B cell (primary cell): ENCODE data around the gene GLRX5. TPM values are rescaled to one million over a fixed set of nuclear protein-coding genes. Genes with fewer than 3 reads are reported as not detected.

Experiments used
- ATAC-seq: fragments of 200-7000 bp; cut with Tn5 transposase; one replicate; pipeline ENCODE4 v1.10.0; 2021; ENCODE audit warnings: low read depth, mild to moderate bottlenecking, moderate number of reproducible peaks, moderate library complexity
- CTCF ChIA-PET: fragments of 350-600 bp; sonication (Branson Sonifier 250); formaldehyde crosslinking; loops from one replicate; lab custom pipeline; 2021; ENCODE audit warnings: antibody characterized with exemption, inconsistent platforms; lab: Charles Lee
- POLR2A ChIA-PET: fragments of 350-600 bp; sonication (Branson Sonifier 250); formaldehyde crosslinking; loops from one replicate; lab custom pipeline; 2021; ENCODE audit warnings: antibody characterized with exemption; lab: Charles Lee
- DNase-seq: peaks from one replicate; pipeline ENCODE4 v3.0.0; 2013
- H2AFZ ChIP-seq: 2 replicates; pipeline ENCODE4 v1.6.1; 2012; ENCODE audit warnings: mild to moderate bottlenecking, low read depth, low read length; ENCODE audit not compliant: insufficient read depth, poor library complexity, severe bottlenecking
- H3K27ac ChIP-seq, 2 donors: 1 replicate in 1 of 2; 2 replicates in 1 of 2; pipeline ENCODE4 v1.5.1; 2012 to 2013; ENCODE audit warnings: low read length in 2 of 2, mild to moderate bottlenecking in 2 of 2, moderate library complexity in 1 of 2
- H3K27me3 ChIP-seq, 4 experiments: fragments of 200-600 bp in 1 of 4; sonication (generic) in 1 of 4; replicated peaks in 1 of 4; 1 replicate in 2 of 4; 2 replicates in 2 of 4; pipeline versions ENCODE4 v1.6.1 to v1.7.0; 2013 to 2016; ENCODE audit warnings: low read length in 3 of 4, mild to moderate bottlenecking in 2 of 4, mixed read lengths in 1 of 4, moderate library complexity in 1 of 4; ENCODE audit not compliant: insufficient read depth in 4 of 4, control insufficient read depth in 3 of 4; ENCODE audit errors: control extremely low read depth in 1 of 4
- H3K36me3 ChIP-seq, 2 experiments: replicated peaks in 1 of 2; 1 replicate in 1 of 2; 2 replicates in 1 of 2; pipeline versions ENCODE4 v1.6.1 to v1.7.1; 2013; ENCODE audit warnings: low read length in 1 of 2; ENCODE audit not compliant: insufficient read depth in 2 of 2, control insufficient read depth in 1 of 2; ENCODE audit errors: control extremely low read depth in 1 of 2, extremely low read depth in 1 of 2
- H3K4me1 ChIP-seq, 2 donors: fragments of 200-600 bp in 1 of 2; sonication (generic) in 1 of 2; 1 replicate in 1 of 2; 2 replicates in 1 of 2; pipeline versions ENCODE4 v1.5.1 to v1.6.1; 2013 to 2017; ENCODE audit warnings: low read length in 2 of 2; ENCODE audit not compliant: control insufficient read depth in 2 of 2, insufficient read depth in 2 of 2
- H3K4me2 ChIP-seq: replicated peaks from 2 replicates; pipeline ENCODE3; 2012; ENCODE audit warnings: mild to moderate bottlenecking, low read depth, low read length; ENCODE audit not compliant: poor library complexity, severe bottlenecking
- H3K4me3 ChIP-seq, 5 experiments: fragments of 200-600 bp in 1 of 5; sonication (generic) in 1 of 5; 1 replicate in 3 of 5; 2 replicates in 2 of 5; pipeline versions ENCODE4 v1.5.1 to v1.7.0; 2011 to 2016; ENCODE audit warnings: low read length in 4 of 5, mild to moderate bottlenecking in 4 of 5, low read depth in 2 of 5, control low read depth in 1 of 5, moderate library complexity in 1 of 5; ENCODE audit not compliant: insufficient read depth in 1 of 5; ENCODE audit errors: control extremely low read depth in 1 of 5, extremely low read depth in 1 of 5
- H3K79me2 ChIP-seq: fragments of 200-600 bp; sonication (generic); one replicate; pipeline ENCODE4 v1.6.0; 2016; ENCODE audit warnings: low read length; ENCODE audit not compliant: control insufficient read depth, insufficient read depth
- H3K9ac ChIP-seq: fragments of 200-600 bp; sonication (generic); 2 replicates; pipeline ENCODE4 v1.6.1; 2017; ENCODE audit warnings: mild to moderate bottlenecking, low read length, moderate library complexity
- H3K9me3 ChIP-seq, 3 donors: one replicate each; pipeline versions ENCODE4 v1.6.1 to v1.7.1; 2013; ENCODE audit warnings: low read length in 2 of 3; ENCODE audit not compliant: control insufficient read depth in 2 of 3, insufficient read depth in 1 of 3; ENCODE audit errors: control extremely low read depth in 1 of 3
- H4K20me1 ChIP-seq: 2 replicates; pipeline ENCODE4 v1.6.0; 2012; ENCODE audit warnings: mild to moderate bottlenecking, low read length; ENCODE audit not compliant: insufficient read depth, control insufficient read depth, poor library complexity, severe bottlenecking
- H3K27ac Mint-ChIP-seq: one replicate; pipeline ENCODE4 v1.8.0; 2021; ENCODE audit warnings: mixed read lengths
- H3K27me3 Mint-ChIP-seq: one replicate; pipeline ENCODE4 v1.8.0; 2021; ENCODE audit warnings: mixed read lengths
- H3K4me1 Mint-ChIP-seq: one replicate; pipeline ENCODE4 v1.8.0; 2021; ENCODE audit warnings: mixed read lengths
- H3K4me3 Mint-ChIP-seq: one replicate; pipeline ENCODE4 v1.8.0; 2021; ENCODE audit warnings: mixed read lengths
- H3K9me3 Mint-ChIP-seq: one replicate; pipeline ENCODE4 v1.8.0; 2022; ENCODE audit warnings: mixed read lengths; ENCODE audit not compliant: insufficient read depth
- EZH2 ChIP-seq: IDR thresholded peaks from 2 replicates; pipeline ENCODE4 v1.6.1; 2012; ENCODE audit warnings: borderline replicate concordance, low read depth, mild to moderate bottlenecking, moderate library complexity, low read length; ENCODE audit not compliant: insufficient read depth, poor library complexity, severe bottlenecking
- WGBS: methylation state at CpG from one replicate; pipeline ENCODE4 v1.1.5; 2013; ENCODE audit warnings: missing lambda C conversion rate; ENCODE audit not compliant: insufficient coverage; 5-methylcytosine and 5-hydroxymethylcytosine counted together
- intact Hi-C: fragments of 100-400 bp; cut with micrococcal nuclease; formaldehyde crosslinking; loops from one replicate; pipeline ENCODE4 v1.10.0; 2022
- polyA plus RNA-seq: library from polyadenylated mRNA; depleted of rRNA; stranded (reverse); fragments of >200 nt; gene quantifications from 2 replicates; pipeline ENCODE4 v1.2.3, GENCODE V29; 2012
- total RNA-seq, 2 donors: library from RNA; stranded (reverse); fragments of 120-200 nt in 1 of 2; gene quantifications; 1 replicate in 1 of 2; 2 replicates in 1 of 2; pipeline versions ENCODE4 v1.2.3 to v1.2.4, GENCODE V29; 2013 to 2022
- TF ChIP-seq, protein P1 (sequence below): fragments of 200-600 bp; IDR thresholded peaks from one replicate; pipeline ENCODE4 v1.8.0; 2022; ENCODE audit warnings: antibody characterized with exemption, mild to moderate bottlenecking

GLRX5 gene
- total and polyA plus RNA-seq, 2 donors (not counting 1 experiment from before 2014, with no cell fraction given), result 7.8 to 18.4 TPM

DNA sequence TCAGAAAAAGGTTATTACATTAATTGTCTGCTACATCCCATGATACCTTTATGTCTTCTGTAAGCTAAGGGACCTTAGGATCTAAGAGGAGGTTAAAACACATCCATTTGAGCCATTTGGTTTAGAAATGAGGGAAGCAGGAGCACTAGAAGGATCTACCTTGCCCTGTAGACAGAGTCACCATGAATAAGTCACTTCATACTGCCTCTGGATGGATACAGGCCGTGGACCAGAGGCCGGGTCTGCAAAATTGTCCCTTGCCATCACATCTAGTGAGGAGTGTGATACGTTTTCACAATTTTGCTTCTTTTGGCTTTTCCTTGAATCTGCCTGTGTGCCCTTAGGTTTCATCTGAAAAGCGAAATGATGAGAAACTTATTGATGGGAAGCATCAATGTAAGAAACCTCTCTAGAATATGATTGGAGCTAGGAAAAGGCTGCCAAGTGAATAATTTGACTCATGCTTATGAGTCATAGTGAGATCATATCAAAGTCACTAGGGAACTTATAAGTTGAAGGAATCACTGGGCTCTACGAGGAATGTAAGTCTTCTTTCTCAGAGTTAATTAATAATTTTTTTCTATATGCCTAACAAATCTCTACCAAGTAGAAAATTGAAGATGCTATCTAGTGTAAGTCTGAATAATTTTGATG, 10.8 kb downstream of the GLRX5 start:
- no peak overlapping the region for H3K4me3 ChIP-seq
- Mint-ChIP-seq H3K9me3 (no peaks in the 10 kb centered on the region), H3K27ac (no peak overlapping the region), H3K4me1 (peaks cover 1% of the 10 kb centered on the region), H3K4me3 (no peak overlapping the region), H3K27me3 (no peaks in the 10 kb centered on the region)
- ATAC-seq, result no peak
- H3K9ac ChIP-seq, result no peak overlapping the region
- no peak for DNase-seq
- 100% methylated on average over 4 of the region's 5 CpGs for WGBS
- H3K4me1 ChIP-seq, result no peaks in the 10 kb centered on the region
- intact Hi-C loops, result no loop called here
- H3K4me2 ChIP-seq, result no peak overlapping the region
- ChIA-PET CTCF (interaction anchor here (1.3 to 2.2 kb wide), 5 partner anchors 15 to 119 kb away, joined by 4 to 11 read pairs (median 5); no protein-coding TSS in a partner anchor), POLR2A (interaction anchor here (0.6 kb wide), 1 partner anchor 186 kb away, joined by 5 read pairs; no protein-coding TSS in a partner anchor)
- no peaks in the 10 kb centered on the region for H3K27me3 ChIP-seq
- TF ChIP-seq EZH2, result no peak
- TF ChIP-seq, protein P1, sequence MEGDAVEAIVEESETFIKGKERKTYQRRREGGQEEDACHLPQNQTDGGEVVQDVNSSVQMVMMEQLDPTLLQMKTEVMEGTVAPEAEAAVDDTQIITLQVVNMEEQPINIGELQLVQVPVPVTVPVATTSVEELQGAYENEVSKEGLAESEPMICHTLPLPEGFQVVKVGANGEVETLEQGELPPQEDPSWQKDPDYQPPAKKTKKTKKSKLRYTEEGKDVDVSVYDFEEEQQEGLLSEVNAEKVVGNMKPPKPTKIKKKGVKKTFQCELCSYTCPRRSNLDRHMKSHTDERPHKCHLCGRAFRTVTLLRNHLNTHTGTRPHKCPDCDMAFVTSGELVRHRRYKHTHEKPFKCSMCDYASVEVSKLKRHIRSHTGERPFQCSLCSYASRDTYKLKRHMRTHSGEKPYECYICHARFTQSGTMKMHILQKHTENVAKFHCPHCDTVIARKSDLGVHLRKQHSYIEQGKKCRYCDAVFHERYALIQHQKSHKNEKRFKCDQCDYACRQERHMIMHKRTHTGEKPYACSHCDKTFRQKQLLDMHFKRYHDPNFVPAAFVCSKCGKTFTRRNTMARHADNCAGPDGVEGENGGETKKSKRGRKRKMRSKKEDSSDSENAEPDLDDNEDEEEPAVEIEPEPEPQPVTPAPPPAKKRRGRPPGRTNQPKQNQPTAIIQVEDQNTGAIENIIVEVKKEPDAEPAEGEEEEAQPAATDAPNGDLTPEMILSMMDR, result no peak
- H2AFZ ChIP-seq, result no peak overlapping the region
- H3K79me2 ChIP-seq, result peaks cover 19% of the 10 kb centered on the region
- H3K27ac ChIP-seq, result no peak overlapping the region
- H3K36me3 ChIP-seq, result peaks cover 5 to 11% of the 10 kb centered on the region in 2 experiments
- H3K9me3 ChIP-seq, result no peaks in the 10 kb centered on the region
- no peaks in the 10 kb centered on the region for H4K20me1 ChIP-seq

DNA sequence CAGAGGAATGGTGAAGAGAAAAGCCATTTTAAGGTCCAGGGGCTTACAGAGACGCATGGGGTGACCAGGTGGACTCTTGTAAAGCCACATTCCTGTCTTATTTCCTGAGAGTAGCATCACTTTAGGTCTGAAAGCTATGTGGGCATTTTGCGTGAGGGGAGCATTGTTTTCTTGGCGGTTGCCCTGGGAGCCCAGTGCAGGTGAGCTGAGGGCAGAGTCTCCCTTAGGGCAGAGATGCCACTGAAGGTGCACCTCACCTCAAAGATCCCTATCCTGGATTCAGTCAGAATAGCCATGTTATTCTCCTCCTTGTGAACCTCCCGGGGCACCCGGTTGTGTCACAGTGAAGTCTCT, 12.4 kb downstream of the GLRX5 start:
- H3K9me3 Mint-ChIP-seq, result no peaks in the 10 kb centered on the region
- Histone ChIP-seq H3K9ac (no peak overlapping the region), H3K27ac (no peak overlapping the region), H3K9me3 (no peaks in the 10 kb centered on the region), H3K27me3 (no peaks in the 10 kb centered on the region), H3K4me2 (no peak overlapping the region), H4K20me1 (no peaks in the 10 kb centered on the region), H2AFZ (no peak overlapping the region), H3K36me3 (peaks cover 5 to 11% of the 10 kb centered on the region in 2 experiments), H3K4me3 (no peak overlapping the region), H3K4me1 (no peaks in the 10 kb centered on the region), H3K79me2 (peaks cover 5% of the 10 kb centered on the region)
- CTCF ChIA-PET, result interaction anchor here (0.6 to 2.2 kb wide), 4 partner anchors 8 to 112 kb away, joined by 3 to 11 read pairs (median 5); no protein-coding TSS in a partner anchor
- DNase-seq, result no peak
- POLR2A ChIA-PET, result no interaction called here
- no peak for TF ChIP-seq EZH2
- TF ChIP-seq, protein P1, result no peak
- intact Hi-C loops, result no loop called here
- WGBS, result 98% methylated on average over 5 of the region's 5 CpGs
- peaks cover 1% of the 10 kb centered on the region for H3K4me1 Mint-ChIP-seq
- ATAC-seq, result no peak
- no peak overlapping the region for H3K4me3 Mint-ChIP-seq
- H3K27ac Mint-ChIP-seq, result no peak overlapping the region
- no peaks in the 10 kb centered on the region for H3K27me3 Mint-ChIP-seq
